GM19099 (cell line): ENCODE measurements around the gene RHOB.

Experiments used
- POLR2A ChIP-seq: IDR thresholded peaks from 3 replicates; pipeline ENCODE4 v1.6.1; 2011; ENCODE audit warnings: low read depth; ENCODE audit not compliant: insufficient read length; ENCODE audit errors: extremely low read depth

The RHOB gene

DNA sequence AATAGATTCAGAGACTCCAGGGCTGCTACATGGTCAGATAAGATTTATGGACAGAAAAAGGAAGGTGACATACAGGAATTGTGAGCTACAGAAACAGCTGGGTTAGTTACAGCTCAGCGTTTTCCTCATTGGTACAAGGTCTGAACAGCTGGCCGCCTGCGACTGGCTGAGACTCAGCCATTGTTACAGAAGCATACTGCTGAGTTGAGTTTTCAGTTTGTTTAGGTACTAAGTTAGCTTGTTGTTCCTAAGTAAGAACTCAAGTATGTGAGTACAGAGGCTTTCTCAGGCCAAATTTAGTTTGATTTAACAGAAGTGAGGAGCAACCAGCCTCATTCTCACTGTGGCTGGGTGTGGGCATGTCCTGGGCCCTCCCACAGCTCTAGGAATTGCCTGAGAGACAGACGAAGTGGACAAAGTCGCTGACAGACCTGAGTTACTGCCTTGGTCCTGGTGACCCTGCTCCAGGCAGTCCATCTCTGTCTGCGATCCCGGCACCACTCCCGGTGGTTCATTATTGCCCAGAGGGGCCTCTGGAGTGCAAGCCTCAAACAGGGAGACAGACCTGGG lies 27.8 kb upstream of the RHOB start:
- TF ChIP-seq POLR2A, result no peak

DNA sequence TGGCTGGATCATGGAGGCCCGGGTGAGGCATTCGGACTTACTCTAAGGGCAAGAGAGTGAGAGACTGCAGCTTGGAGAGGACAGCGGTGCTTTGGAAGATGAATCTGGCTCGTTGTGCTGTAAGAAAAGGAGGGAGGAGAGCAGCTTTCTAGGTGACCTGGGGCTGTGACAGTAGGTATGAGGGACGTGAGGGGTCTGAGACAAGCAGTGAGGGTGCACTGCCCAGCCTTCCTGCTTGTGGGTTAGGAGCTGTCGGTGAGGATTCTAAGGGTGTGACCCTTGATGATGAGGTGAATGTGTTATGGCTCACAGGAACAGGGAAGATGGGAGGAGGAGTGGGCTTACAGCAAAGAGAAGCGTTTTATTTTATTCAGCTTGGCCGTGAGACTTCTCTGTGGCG lies 27.1 kb upstream of the RHOB start:
- no peak for TF ChIP-seq POLR2A

DNA sequence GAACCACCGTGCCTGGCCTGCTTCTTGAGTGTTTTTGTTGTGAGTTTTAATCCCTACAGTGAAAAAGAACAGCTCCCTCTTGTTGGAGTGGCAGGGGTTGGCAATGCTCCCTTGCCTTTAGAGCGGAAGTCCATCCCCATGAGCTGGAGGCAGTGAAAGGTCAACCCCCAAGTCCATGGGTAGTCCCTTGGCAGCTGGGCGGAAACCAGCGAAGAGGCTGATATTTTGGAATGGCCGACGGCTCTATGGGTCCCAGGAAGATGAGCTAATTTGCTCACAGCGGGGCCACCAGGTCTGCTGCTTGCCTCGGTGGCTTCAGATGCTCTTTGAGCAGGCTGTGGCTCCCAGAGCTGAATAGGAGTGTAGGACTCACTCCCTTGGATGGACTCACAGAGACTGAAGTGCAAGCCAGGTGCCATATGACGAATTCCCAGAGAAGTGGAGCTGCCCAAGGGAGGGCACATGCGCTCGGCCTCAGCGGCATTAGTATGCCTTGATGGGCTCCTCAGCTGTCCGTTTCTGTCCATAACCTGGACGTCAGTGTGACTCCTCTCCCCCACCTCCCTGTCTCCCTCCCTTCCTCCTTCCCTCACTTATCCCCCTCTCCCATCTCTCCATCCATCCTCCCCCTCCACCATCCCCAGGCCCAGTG lies 25.4 kb upstream of the RHOB start:
- no peak for TF ChIP-seq POLR2A

DNA sequence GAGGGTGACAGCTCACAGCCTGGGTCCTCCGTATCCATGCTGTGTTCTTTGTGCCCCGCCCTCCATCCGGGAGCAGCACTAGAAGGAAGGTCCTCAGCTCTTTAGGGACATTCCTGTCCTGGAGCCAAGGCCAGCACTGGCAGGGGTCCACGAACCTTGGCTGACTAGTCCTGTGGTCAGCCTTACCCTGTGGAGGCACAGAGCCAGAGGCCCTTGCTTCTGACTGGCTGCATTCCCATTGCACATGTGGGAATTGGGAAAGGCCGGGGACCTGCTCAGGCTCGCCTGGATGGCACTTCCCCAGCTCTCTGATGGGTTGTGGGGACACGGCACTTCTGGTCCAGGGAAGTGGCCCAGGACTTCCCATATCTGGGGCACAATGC lies 24.9 kb upstream of the RHOB start:
- no peak for TF ChIP-seq POLR2A

DNA sequence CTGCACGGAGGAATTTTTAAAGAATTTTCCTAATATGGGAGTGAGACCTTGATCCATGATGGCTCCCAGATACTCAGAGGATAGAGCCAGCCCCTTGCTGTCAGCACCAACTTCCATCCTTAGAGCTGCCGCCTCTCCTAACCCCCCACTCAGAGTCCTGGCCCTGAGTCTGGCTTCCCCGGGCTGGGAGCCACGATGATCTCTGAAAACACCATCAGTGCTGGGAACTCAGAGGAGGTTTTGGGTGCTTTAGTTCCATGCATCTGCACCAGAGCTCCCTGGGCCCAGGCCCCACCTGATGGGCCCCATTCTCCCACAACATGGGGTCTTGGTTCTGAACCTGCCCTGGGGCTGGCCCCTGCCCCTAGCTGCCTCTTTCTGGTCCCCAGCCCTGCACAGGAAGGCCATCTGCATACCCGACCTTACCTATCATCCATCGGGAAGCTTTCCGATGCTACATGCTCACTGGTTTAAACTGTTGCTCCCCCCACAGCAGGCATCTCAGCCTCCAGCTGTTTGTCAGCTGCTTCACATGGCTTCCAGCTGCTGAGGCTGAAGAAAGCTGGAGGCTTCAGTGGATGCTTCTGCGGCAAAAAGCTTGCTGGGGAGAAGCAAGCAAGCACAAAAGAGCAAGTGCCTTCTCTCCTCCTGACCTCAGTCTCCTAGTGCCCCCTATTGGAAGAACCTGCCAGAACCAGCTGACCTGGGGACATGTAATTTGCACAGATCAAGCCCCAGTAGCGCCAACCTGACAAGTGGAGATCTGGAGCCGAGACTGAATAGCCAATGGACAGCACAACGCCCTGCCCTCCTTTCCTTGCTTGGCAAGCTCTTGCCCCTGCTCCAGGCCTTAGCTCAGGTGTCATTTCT lies 24.2 kb upstream of the RHOB start:
- no peak for TF ChIP-seq POLR2A

DNA sequence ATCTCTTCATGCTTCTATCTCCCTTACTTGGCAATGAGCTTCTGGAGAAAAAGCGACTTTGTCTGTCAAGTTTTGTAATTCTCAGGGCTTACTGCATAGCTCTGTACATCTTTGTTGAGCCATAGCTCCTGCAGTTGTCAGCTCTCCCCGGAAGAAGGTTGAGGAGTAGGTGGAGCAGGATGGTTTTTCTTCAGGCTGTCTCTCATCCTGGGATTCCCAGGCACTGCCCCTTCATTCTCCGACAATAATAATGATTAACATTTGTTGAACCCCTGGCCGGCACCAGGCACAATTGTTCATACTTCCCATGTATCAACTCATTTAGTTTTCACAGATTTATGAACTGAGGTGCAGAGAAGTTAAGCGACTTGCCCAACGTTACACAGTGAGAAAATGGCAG lies 23.5 kb upstream of the RHOB start:
- no peak for TF ChIP-seq POLR2A

DNA sequence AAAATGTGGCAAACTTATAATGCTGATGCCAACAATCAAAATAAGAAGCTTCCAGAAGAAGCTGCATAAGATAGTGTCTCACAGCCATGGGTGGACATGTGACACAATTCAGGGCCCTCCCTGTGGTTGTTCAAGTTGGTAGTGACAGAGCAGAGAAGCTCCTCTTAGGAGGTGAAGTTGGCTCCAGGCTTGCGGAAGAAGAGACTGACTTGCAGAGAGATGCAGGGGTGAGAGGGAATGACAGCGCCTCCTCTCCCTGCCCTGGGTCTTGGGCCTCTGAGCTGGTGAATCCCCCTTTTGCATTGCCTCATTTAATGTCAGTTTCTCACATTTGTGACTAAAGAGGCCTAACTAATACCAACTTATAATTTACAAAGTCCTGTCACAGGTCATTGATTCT lies 23.0 kb upstream of the RHOB start:
- TF ChIP-seq POLR2A, result no peak

DNA sequence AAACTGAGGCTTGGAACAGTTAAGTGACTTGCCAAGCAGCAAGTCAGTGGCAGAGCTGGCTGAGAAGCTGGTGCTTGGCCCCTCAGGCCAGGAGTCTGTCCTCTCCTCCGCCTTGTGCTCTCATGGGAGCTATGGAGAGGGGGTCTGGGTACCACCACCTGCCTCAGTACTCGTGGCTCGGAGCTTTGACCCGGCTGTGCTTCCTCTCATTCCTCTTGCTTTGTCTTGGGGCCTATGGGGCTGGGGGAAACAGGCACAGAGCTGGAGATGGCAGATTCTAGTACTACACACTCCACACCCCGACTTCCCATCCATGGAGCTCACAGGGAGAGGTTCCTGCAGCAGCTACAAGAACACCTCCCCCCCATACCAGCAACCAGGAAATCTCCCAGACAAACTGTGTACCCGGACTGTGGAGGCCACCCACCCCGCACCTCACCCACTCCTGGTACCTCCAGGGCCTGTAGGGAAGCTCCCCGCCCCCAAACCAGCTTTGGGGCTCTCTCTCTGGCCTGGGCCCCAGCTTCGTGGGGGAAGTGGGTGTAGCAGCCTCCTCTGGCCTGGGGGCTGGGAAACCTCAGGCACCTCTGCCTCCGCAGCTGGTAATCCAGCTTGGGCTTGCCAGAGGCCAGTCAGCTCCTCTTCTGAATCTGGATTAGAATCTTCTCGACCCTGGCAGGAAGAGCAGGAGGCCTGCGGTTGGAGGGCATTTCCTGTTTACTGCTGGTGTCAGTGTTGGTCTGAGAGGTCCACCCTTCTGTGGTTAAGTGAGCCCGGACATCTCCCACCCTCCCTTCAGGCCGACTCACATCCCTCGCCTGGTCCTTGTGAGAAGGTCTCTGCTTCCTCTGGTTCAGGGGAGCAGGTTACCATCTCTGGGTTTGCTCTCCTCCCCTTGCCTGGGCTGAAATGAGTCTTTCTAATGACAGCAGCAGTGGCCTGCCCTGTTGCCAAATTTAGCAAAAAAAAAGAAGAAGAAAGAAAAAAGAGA lies 22.3 kb upstream of the RHOB start:
- no peak for TF ChIP-seq POLR2A

DNA sequence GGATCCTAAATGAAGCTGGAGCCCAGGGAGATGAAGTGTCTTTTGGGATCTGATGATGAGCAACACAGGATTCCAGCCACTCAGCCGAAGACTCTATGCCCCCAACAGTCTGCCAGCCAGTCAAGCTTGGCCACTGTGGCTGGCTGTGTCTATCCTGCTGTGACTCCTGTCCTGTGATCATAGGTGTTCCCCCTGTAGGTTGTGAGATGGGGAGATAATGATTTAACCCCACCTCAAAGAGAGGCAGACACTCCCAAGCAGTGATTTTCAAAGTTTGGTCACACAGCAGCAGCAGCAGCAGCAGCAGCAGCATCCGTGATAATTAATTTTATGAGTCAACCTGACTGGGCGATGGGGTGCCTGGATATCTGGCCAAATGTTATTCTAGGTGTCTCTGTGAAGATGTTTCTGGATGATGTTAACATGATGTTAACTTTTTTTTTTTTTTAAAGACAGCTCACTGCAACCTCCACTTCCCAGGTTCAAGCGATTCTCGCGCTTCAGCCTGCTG lies 21.4 kb upstream of the RHOB start:
- no peak for TF ChIP-seq POLR2A

DNA sequence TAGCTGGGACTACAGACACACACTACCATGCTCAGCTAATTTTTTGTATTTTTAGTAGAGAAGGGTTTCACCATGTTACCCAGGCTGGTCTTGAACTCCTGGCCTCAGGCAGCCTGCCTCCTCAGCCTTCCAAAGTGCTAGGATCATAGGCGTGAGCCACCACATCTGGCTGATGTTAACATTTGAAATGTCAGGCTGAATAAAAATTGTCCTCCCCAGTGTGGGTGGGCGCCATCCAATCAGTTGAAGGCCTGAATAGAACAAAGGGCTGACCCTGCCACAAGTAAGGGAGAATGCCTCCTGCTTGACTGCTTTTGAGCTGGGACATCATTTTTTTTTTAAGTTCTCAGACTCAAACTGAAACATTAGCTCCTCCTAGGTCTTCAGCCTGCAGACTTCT lies 21.0 kb upstream of the RHOB start:
- no peak for TF ChIP-seq POLR2A

DNA sequence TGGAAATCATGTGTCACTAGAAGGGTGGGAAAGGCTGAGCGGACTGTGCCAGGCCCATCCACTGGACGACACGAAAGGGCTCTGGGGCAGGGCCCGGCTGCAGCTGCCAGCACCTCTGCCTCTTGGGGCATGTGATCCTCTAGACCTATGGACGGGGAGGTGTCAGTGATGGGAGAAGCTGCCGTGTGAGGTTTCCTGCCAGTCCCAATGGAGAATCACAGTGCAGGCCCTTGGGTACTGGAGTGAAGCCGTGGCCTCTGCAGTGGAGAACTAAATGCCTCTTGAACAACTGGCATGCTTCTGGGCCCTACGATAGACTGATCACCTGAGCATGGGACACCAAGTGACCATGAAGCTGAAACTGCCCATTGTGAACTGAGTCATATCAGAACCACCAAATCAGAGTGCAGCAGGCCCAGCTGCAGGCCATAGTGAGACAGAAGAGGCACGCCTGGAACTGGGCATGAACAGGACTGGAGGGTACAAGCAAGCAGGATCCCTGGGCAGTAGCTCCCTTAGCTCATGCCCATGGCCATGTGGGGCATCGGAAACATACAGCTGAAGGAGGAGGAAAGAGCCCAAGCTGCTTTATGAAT lies 18.8 kb upstream of the RHOB start:
- no peak for TF ChIP-seq POLR2A

DNA sequence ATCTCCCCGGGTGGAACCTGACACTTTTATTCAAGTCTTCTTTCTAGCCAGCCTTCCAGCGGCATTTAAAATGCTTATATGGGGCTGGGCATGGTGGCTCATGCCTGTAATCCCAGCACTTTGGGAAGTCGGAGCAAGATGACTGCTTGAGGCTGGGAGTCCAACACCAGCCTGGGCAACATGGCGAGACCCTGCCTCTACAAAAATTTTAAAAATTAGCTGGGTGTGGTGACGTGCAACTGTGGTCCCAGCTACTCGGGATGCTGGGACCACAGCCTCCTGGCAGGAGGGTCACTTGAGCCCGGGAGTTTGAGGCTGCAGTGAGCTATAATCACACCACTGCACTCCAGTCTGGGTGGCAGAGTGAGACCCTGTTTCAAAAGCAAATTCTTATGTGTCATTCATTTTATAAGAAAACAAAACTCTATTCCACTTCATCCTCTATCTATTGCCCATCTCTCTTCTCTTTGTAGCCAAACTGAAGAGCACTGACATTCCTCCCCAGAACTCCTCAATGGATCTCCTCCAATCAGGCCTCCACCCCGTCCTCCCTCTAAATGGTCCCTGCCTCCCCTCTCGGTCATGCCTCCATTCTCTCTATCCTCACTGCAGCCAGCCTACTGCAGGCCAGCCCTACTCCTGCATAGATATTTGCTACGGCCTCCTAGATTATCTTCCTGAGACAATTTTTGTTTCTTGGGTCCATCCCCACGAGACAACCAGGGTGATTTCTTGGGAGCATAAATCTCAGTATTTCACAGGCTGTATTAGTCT lies 18.0 kb upstream of the RHOB start:
- TF ChIP-seq POLR2A, result no peak

DNA sequence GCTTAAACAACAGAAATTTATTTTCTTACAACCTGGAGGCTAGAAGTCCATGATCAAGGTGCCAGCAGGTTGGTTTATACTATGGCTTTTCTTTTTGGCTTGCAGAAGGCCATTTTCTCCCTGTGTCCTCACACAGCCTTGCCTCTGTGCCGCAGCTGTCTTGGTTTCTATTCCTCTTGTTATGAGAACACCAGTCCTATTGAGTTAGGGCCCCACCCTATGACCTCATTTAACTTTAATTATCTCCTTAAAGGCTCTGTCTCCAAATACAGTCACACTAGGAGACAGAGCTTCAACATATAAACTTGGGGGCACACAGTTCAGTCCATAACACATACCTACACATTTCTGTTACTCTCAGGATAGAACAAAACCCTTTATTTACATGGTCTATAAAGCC lies 17.3 kb upstream of the RHOB start:
- TF ChIP-seq POLR2A, result no peak

DNA sequence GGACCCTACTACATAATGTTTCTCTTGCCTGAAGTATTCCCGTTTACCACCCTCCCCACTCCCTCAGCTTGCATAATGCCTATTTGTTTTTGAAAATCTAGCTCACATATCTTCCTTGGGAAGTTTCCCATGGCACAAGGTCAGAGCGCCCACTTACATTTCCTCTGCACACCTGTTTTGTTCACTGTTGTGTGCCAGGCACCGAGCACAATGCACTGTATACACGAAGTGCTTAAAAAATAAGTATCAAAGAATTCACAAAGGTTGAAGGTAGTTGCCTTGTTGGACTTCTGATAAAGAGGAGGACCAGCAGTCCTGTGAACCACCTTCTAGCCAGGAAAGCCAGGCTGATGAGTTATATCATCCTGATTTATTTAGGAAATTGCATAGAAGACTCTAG lies 16.8 kb upstream of the RHOB start:
- no peak for TF ChIP-seq POLR2A
